Hepatocyte (in vitro differentiated cells): ENCODE results near the gene SLIT2. TPM values are rescaled to one million over a fixed set of nuclear protein-coding genes. Genes with fewer than 3 reads are reported as not detected.

ENCODE experiments used
- DNase-seq: peaks from one replicate; pipeline ENCODE4 v3.0.0-alpha.2; 2016; ENCODE audit warnings: low spot score
- H2AFZ ChIP-seq: fragments of 200-600 bp; sonication (generic); 2 replicates; pipeline ENCODE4 v1.6.0; 2016; ENCODE audit warnings: antibody characterized with exemption, mild to moderate bottlenecking
- H3K27ac ChIP-seq: fragments of 200-600 bp; sonication (generic); 2 replicates; pipeline ENCODE4 v1.5.1; 2016; ENCODE audit warnings: mild to moderate bottlenecking
- H3K27me3 ChIP-seq: fragments of 200-600 bp; sonication (generic); 2 replicates; pipeline ENCODE4 v1.6.1; 2016
- H3K36me3 ChIP-seq: fragments of 200-600 bp; sonication (generic); replicated peaks from 2 replicates; pipeline ENCODE4 v1.5.1; 2016; ENCODE audit warnings: low read depth; ENCODE audit not compliant: insufficient read depth
- H3K4me1 ChIP-seq: fragments of 200-600 bp; sonication (generic); 2 replicates; pipeline ENCODE4 v1.5.1; 2016; ENCODE audit warnings: mild to moderate bottlenecking, moderate library complexity; ENCODE audit not compliant: insufficient read depth
- H3K4me2 ChIP-seq: fragments of 200-600 bp; sonication (generic); 2 replicates; pipeline ENCODE4 v1.6.0; 2016
- H3K4me3 ChIP-seq: fragments of 200-600 bp; sonication (generic); 2 replicates; pipeline ENCODE4 v1.5.1; 2016; ENCODE audit warnings: mild to moderate bottlenecking
- H3K79me2 ChIP-seq: fragments of 200-600 bp; sonication (generic); 2 replicates; pipeline ENCODE4 v1.6.0; 2017; ENCODE audit warnings: mild to moderate bottlenecking
- H3K9me2 ChIP-seq: fragments of 200-600 bp; sonication (generic); replicated peaks from 2 replicates; pipeline ENCODE4 v1.6.0; 2017; ENCODE audit warnings: mild to moderate bottlenecking; ENCODE audit not compliant: insufficient read depth
- H3K9me3 ChIP-seq: fragments of 200-600 bp; sonication (generic); 2 replicates; pipeline ENCODE4 v1.5.1; 2016; ENCODE audit warnings: low read depth, mild to moderate bottlenecking
- H4K20me1 ChIP-seq: fragments of 200-600 bp; sonication (generic); 2 replicates; pipeline ENCODE4 v1.6.0; 2016; ENCODE audit warnings: mild to moderate bottlenecking; ENCODE audit not compliant: insufficient read depth, poor library complexity, severe bottlenecking
- CTCF ChIP-seq: fragments of 200-600 bp; sonication (generic); IDR thresholded peaks from 2 replicates; pipeline ENCODE4 v1.5.1; 2016; ENCODE audit warnings: antibody characterized with exemption, mild to moderate bottlenecking; ENCODE audit not compliant: poor library complexity
- EZH2 ChIP-seq: fragments of 200-600 bp; sonication (generic); IDR thresholded peaks from 2 replicates; pipeline ENCODE4 v1.6.1; 2016; ENCODE audit warnings: antibody characterized with exemption, mild to moderate bottlenecking, borderline replicate concordance
- EZH2phosphoT487 ChIP-seq: fragments of 200-600 bp; sonication (generic); IDR thresholded peaks from one replicate; pipeline ENCODE4 v1.6.1; 2018; ENCODE audit warnings: antibody characterized with exemption, mild to moderate bottlenecking, low read depth, moderate library complexity; ENCODE audit not compliant: unreplicated experiment, severe bottlenecking
- WGBS: methylation state at CpG from one replicate; pipeline ENCODE4 v1.1.6; 2016; ENCODE audit warnings: low lambda C conversion rate; ENCODE audit errors: missing lambda C conversion rate; 5-methylcytosine and 5-hydroxymethylcytosine counted together
- polyA plus RNA-seq: library from polyadenylated mRNA; unstranded; fragments of >200 nt; fragmentation: Nextera tagmentation; extraction: Ambion mirVana; gene quantifications from 2 replicates; pipeline ENCODE4 v1.2.1, GENCODE V29; 2016
- total RNA-seq: library from RNA; depleted of rRNA; stranded (reverse); fragments of >200 nt; gene quantifications from 2 replicates; pipeline ENCODE4 v1.2.3, GENCODE V29; 2014

The SLIT2 gene
- total and polyA plus RNA-seq, 2 experiments from 2014 or later, result 29.2 to 33.1 TPM

- Histone ChIP-seq H2AFZ (no peak overlapping the region), H3K9me2 (no peaks in the 10 kb centered on the region), H3K9me3 (no peaks in the 10 kb centered on the region), H3K36me3 (no peaks in the 10 kb centered on the region), H3K79me2 (peaks cover 7% of the 10 kb centered on the region), H3K4me1 (peaks cover 7% of the 10 kb centered on the region), H3K4me2 (no peak overlapping the region), H3K4me3 (no peak overlapping the region), H3K27ac (no peak overlapping the region), H3K27me3 (no peaks in the 10 kb centered on the region), H4K20me1 (no peaks in the 10 kb centered on the region)
- TF ChIP-seq EZH2phosphoT487 (no peak), CTCF (no peak), EZH2 (no peak)
- DNase-seq, result no peak
- 88% methylated on average over 4 of the region's 4 CpGs for WGBS
These were observed 31.3 kb downstream of the SLIT2 start for GRCh38 chr4:20283039-20283438.

GRCh38 chr4:20284990-20285389 is 33.3 kb downstream of the SLIT2 start:
- Histone ChIP-seq H3K79me2 (peaks cover 7% of the 10 kb centered on the region), H3K9me2 (no peaks in the 10 kb centered on the region), H3K4me2 (no peak overlapping the region), H2AFZ (no peak overlapping the region), H3K4me1 (no peaks in the 10 kb centered on the region), H3K27ac (no peak overlapping the region), H3K4me3 (no peak overlapping the region), H3K36me3 (no peaks in the 10 kb centered on the region), H4K20me1 (no peaks in the 10 kb centered on the region), H3K9me3 (no peaks in the 10 kb centered on the region), H3K27me3 (no peaks in the 10 kb centered on the region)
- WGBS, result 71% methylated on average over 1 of the region's 1 CpG
- TF ChIP-seq EZH2phosphoT487 (no peak), EZH2 (no peak), CTCF (no peak)
- DNase-seq, result peak; percentile 60

GRCh38 chr4:20287246-20287645 is 35.5 kb downstream of the SLIT2 start:
- H3K4me2 ChIP-seq, result no peak overlapping the region
- no peak for DNase-seq
- no peaks in the 10 kb centered on the region for H3K9me3 ChIP-seq
- 97% methylated on average over 2 of the region's 2 CpGs for WGBS
- no peaks in the 10 kb centered on the region for H3K4me1 ChIP-seq
- no peak overlapping the region for H3K27ac ChIP-seq
- peaks cover 11% of the 10 kb centered on the region for H3K79me2 ChIP-seq
- TF ChIP-seq EZH2phosphoT487 (no peak), EZH2 (no peak), CTCF (no peak)
- H3K9me2 ChIP-seq, result no peaks in the 10 kb centered on the region
- no peak overlapping the region for H2AFZ ChIP-seq
- no peaks in the 10 kb centered on the region for H4K20me1 ChIP-seq
- no peak overlapping the region for H3K4me3 ChIP-seq
- H3K27me3 ChIP-seq, result no peaks in the 10 kb centered on the region
- H3K36me3 ChIP-seq, result no peaks in the 10 kb centered on the region

- DNase-seq, result no peak
- H3K36me3 ChIP-seq, result no peaks in the 10 kb centered on the region
- no peak overlapping the region for H2AFZ ChIP-seq
- H3K79me2 ChIP-seq, result peaks cover 9% of the 10 kb centered on the region
- no peaks in the 10 kb centered on the region for H3K27me3 ChIP-seq
- no peak for TF ChIP-seq EZH2
- no peak for TF ChIP-seq EZH2phosphoT487
- no peak for TF ChIP-seq CTCF
- no peak overlapping the region for H3K4me3 ChIP-seq
- no peak overlapping the region for H3K27ac ChIP-seq
- no peaks in the 10 kb centered on the region for H3K9me2 ChIP-seq
- H3K4me1 ChIP-seq, result no peaks in the 10 kb centered on the region
- H3K9me3 ChIP-seq, result no peaks in the 10 kb centered on the region
- no peaks in the 10 kb centered on the region for H4K20me1 ChIP-seq
- 90% methylated on average over 8 of the region's 8 CpGs for WGBS
- H3K4me2 ChIP-seq, result no peak overlapping the region
These were observed 36.4 kb downstream of the SLIT2 start for GRCh38 chr4:20288047-20288650.
